AG04450 (cell line): ENCODE results near the gene IFT122. TPM values are rescaled to one million over a fixed set of nuclear protein-coding genes. Genes with fewer than 3 reads are reported as not detected.

Experiments used
- CTCF ChIA-PET: fragments of 300-600, 350-600 bp; formaldehyde crosslinking; extraction: SDS; loops from one replicate; lab custom pipeline; 2022; ENCODE audit warnings: antibody characterized with exemption, inconsistent platforms; lab: Charles Lee
- POLR2A ChIA-PET: fragments of 350-600 bp; formaldehyde crosslinking; extraction: SDS; loops from one replicate; lab custom pipeline; 2021; ENCODE audit warnings: antibody characterized with exemption, inconsistent platforms; lab: Yijun Ruan, JAX
- DNase-seq: peaks from one replicate; pipeline ENCODE4 v3.0.0-alpha.2; 2011; ENCODE audit warnings: low read depth, low spot score
- H3K27ac ChIP-seq: one replicate; pipeline ENCODE4 v1.5.1; 2012; ENCODE audit warnings: low read depth, low read length, control low read depth
- H3K27me3 ChIP-seq: one replicate; pipeline ENCODE4 v1.6.0; 2012; ENCODE audit warnings: low read length; ENCODE audit not compliant: control insufficient read depth, insufficient read depth
- H3K4me3 ChIP-seq: 2 replicates; pipeline ENCODE4 v1.5.1; 2011; ENCODE audit warnings: mild to moderate bottlenecking, low read depth, low read length, control low read depth
- H3K9me3 ChIP-seq: 2 replicates; pipeline ENCODE4 v1.5.1; 2012; ENCODE audit warnings: low read length; ENCODE audit not compliant: control insufficient read depth, insufficient read depth
- polyA plus RNA-seq: library from polyadenylated mRNA; depleted of rRNA; stranded (reverse); fragments of >200 nt; gene quantifications from 2 replicates; pipeline ENCODE4 v1.2.3, GENCODE V29; 2011
- TF ChIP-seq, protein P1 (sequence below): IDR thresholded peaks from 2 replicates; pipeline ENCODE4 v1.5.1; 2011; ENCODE audit warnings: low read depth, low read length, control low read depth, inconsistent platforms

The IFT122 gene
- polyA plus RNA-seq, 1 experiment: 14.3 TPM

DNA sequence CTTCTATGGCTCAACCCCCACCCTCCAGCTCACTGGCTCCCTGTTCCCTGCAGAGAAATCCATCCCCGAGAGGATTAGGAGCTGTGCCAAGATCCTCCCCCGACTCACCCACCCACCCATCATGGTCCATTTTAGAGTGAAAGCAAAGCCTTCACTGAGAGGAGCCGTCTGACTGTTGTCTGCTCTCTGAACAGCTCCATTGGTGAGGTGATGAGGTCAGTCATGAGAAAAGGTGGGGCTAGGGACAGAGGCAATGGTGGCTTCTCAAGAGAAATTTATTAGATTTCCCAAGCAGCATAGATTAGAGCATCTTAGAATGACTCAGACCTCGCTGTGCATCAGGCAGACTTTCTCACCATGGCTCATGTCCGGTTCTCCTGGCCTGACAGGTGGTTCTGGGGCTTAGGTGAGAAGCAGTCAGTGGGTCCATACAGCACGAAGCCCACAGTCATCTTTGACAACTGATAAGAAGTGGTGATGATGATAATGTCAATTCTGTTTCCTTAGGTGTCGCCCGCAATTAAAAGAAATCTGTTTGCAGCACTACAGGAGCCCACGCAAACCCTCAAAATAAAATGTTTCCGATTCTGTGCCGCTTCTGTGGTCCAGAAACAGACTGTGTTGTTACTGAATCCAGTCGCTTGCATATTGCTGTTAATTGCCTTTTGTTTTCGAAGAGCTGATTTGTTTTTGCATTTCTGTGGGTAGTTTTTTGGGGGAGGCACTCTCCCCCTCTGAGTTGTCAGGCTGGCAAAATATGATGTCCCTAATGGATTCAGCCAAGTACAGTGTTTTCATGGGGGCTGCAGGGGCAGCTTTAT lies 63.7 kb downstream of the IFT122 start:
- TF ChIP-seq, protein P1, sequence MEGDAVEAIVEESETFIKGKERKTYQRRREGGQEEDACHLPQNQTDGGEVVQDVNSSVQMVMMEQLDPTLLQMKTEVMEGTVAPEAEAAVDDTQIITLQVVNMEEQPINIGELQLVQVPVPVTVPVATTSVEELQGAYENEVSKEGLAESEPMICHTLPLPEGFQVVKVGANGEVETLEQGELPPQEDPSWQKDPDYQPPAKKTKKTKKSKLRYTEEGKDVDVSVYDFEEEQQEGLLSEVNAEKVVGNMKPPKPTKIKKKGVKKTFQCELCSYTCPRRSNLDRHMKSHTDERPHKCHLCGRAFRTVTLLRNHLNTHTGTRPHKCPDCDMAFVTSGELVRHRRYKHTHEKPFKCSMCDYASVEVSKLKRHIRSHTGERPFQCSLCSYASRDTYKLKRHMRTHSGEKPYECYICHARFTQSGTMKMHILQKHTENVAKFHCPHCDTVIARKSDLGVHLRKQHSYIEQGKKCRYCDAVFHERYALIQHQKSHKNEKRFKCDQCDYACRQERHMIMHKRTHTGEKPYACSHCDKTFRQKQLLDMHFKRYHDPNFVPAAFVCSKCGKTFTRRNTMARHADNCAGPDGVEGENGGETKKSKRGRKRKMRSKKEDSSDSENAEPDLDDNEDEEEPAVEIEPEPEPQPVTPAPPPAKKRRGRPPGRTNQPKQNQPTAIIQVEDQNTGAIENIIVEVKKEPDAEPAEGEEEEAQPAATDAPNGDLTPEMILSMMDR: no peak
- H3K27me3 ChIP-seq: no peaks in the 10 kb centered on the region
- DNase-seq: no peak

GRCh38 chr3:129504471-129505100 lies 64.6 kb downstream of the IFT122 start:
- H3K27ac ChIP-seq: no peak overlapping the region
- POLR2A ChIA-PET: no interaction called here
- CTCF ChIA-PET: interaction anchor here (1.7 kb wide), 1 partner anchor 15 kb away, joined by 4 read pairs; no protein-coding TSS in a partner anchor
- H3K27me3 ChIP-seq: no peaks in the 10 kb centered on the region
- TF ChIP-seq, protein P1: no peak
- no peak for DNase-seq
- no peak overlapping the region for H3K4me3 ChIP-seq
- H3K9me3 ChIP-seq: no peaks in the 10 kb centered on the region

More for the DNA sequence above, 63.7 kb downstream of the IFT122 start:
- Histone ChIP-seq H3K27ac (no peak overlapping the region), H3K4me3 (no peak overlapping the region), H3K9me3 (no peaks in the 10 kb centered on the region)
- POLR2A ChIA-PET: no interaction called here
- CTCF ChIA-PET: interaction anchor here (1.7 kb wide), 1 partner anchor 14 kb away, joined by 4 read pairs; no protein-coding TSS in a partner anchor

DNA sequence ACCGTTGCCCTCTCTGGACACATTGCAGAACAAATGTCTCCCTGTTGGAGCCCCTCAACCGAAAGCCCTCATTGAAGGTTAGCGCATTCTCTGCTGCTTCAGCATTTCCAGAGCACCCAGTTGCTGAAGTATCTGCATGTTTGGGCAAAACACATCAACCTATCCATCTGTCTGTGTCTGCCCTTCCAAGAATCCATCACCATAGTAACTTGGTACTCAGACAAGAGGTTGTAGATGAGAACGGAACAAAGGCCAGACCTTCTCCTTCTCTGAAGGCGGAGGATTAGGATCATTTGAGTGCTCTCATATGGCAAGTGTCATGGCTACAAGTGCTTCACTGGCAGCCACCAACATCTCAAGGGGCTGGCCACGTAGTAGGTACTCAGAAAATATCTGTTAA lies 65.3 kb downstream of the IFT122 start:
- no peaks in the 10 kb centered on the region for H3K9me3 ChIP-seq
- no peaks in the 10 kb centered on the region for H3K27me3 ChIP-seq
- no peak for DNase-seq
- no peak overlapping the region for H3K27ac ChIP-seq
- H3K4me3 ChIP-seq: no peak overlapping the region
- TF ChIP-seq, protein P1: no peak
- ChIA-PET POLR2A (no interaction called here), CTCF (no interaction called here)

GRCh38 chr3:129506231-129506742 lies 66.3 kb downstream of the IFT122 start:
- TF ChIP-seq, protein P1: no peak
- no peaks in the 10 kb centered on the region for H3K27me3 ChIP-seq
- H3K4me3 ChIP-seq: no peak overlapping the region
- DNase-seq: no peak
- CTCF ChIA-PET: no interaction called here
- H3K9me3 ChIP-seq: no peaks in the 10 kb centered on the region
- no peak overlapping the region for H3K27ac ChIP-seq
- POLR2A ChIA-PET: no interaction called here
